Panc1 (cell line): ENCODE data around the gene NDUFB2.

Experiments
- CTCF ChIP-seq: fragments of 450-650 bp; IDR thresholded peaks from 2 replicates; pipeline ENCODE4 v1.5.1; 2017; ENCODE audit warnings: mild to moderate bottlenecking
- REST ChIP-seq, 2 experiments: IDR thresholded peaks; 2 replicates each; pipeline ENCODE4 v1.6.1; 2011 to 2012; ENCODE audit warnings: low read depth in 2 of 2, control low read depth in 1 of 2, low read length in 1 of 2, mild to moderate bottlenecking in 1 of 2, moderate library complexity in 1 of 2; ENCODE audit not compliant: insufficient read depth in 1 of 2
- SIN3A ChIP-seq: IDR thresholded peaks from 2 replicates; pipeline ENCODE4 v1.6.1; 2012; ENCODE audit warnings: low read depth, mild to moderate bottlenecking, low read length, moderate library complexity, borderline replicate concordance; ENCODE audit not compliant: insufficient read depth

- no peak for TF ChIP-seq CTCF
- TF ChIP-seq REST (IDR thresholded peaks at IDR 0.05; ENCODE audit: insufficient read depth in 1 of 2, low read depth in 2 of 2, low read length in 1 of 2): no peak
- TF ChIP-seq SIN3A: no peak
These were observed 23.2 kb downstream of the NDUFB2 start for GRCh38 chr7:140719721-140720120.
